Omental fat pad (tissue), 4 donors: Measurements from ENCODE around the gene IL32. TPM values are rescaled to one million over a fixed set of nuclear protein-coding genes. Genes with fewer than 3 reads are reported as not detected.

Source experiments
- ATAC-seq: fragments of 150-250 bp; one replicate; pipeline ENCODE4 v1.9.1; 2016; ENCODE audit warnings: mild to moderate bottlenecking, moderate library complexity; ENCODE audit not compliant: low FRiP score
- DNase-seq: peaks from one replicate; pipeline ENCODE4 v3.0.0-alpha.2; 2019; ENCODE audit warnings: low spot score
- CTCF ChIP-seq, 3 donors: fragments of 450-650 bp; IDR thresholded peaks; one replicate each; pipeline ENCODE4 v1.5.1; 2016 to 2017; ENCODE audit warnings: antibody characterized with exemption in 3 of 3, mild to moderate bottlenecking in 3 of 3, moderate library complexity in 2 of 3
- small RNA-seq: library from RNA; depleted of rRNA; stranded (forward); fragments of <200 nt; gene quantifications from one replicate; pipeline ENCODE3, GENCODE V24; 2016
- total RNA-seq, 4 donors: library from RNA; depleted of rRNA; stranded (reverse); fragments of >200 nt; gene quantifications; one replicate each; pipeline ENCODE4 v1.1.0, GENCODE V29; 2016

Gene IL32
- total RNA-seq, 4 donors from 2014 or later = 16.5 to 73.0 (median 25.6) TPM

DNA sequence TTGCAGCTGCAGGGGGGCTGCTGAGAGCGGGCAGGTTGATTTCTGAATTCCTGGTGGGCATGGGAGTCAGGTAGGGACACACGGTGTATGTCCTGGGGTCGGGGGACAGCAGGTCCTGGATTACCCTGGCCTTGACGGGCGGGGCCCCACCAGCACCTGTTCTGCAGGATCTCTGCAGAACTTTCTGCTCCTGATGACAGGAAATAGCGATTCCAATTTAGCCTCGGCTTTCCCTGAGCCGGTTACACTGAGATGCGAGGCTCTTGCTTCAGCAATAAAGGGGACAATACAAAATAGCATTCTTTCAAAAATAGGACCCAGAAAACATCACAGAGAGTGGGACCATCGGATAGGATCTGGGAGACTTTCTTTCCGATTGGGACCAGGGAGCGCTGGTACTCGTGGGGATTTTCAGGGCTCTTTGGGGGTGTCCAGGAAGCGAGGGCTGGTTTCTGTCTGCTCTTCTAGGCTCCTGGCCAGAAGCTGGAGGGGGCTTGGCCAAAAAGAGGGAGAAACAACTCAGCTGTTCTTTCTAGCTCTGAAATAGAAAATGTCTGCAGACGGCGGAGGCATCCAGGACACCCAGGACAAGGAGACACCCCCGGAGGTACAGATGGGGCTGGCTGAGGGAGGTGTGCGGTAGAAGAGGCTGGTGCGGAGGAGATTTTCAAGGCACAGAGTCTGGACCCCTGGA, 47.6 kb downstream of the IL32 start:
- TF ChIP-seq CTCF (IDR thresholded peaks at IDR 0.05) = no peak
- no peak for ATAC-seq
- DNase-seq = no peak

GRCh38 chr16:3113765-3114479, 48.5 kb downstream of the IL32 start:
- no peak for TF ChIP-seq CTCF (IDR thresholded peaks at IDR 0.05)
- ATAC-seq (no peak), DNase-seq (no peak)

DNA sequence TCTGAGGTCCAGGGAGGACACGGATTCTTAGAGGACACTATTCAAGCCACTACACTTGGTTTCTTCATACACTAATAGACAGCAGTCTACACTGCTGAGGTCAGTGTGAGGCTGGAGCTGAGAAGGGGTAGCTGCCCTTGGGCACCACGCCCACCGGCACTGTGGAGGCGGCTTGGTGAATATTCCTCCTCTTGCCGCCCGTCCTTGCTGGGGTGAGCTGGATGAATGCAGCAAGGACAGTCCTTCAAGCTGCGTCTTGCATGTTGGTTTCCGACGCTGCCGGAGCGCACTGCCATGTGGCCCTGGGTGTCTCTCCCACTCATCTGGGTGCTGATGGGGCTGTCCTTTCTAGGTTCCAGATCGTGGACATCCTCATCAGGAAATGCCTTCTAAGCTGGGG, 49.6 kb downstream of the IL32 start:
- no peak for TF ChIP-seq CTCF (IDR thresholded peaks at IDR 0.05)
- DNase-seq (no peak), ATAC-seq (no peak)

DNA sequence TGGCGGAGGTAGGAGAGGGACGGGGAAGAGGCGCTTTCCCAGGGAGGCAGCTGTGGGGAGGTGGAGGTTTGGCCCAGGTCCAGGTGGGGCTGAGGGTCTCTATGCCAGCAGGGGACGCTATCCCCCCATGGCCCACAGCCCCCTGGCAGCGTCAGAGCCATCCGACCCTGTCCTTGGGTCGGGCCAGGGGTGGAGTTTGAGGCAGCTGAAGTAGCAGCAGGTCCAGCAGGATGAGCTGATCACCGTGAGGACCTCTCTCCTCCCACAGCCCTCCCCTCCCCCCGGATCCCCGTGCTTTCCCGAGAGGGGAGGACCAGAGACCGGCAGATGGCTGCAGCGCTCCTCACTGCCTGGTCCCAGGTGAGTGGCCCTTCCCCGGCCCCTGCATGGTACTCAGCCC, 50.1 kb downstream of the IL32 start:
- DNase-seq = no peak
- TF ChIP-seq CTCF (IDR thresholded peaks at IDR 0.05) = no peak

GRCh38 chr16:3118204-3118790, 52.9 kb downstream of the IL32 start:
- TF ChIP-seq CTCF (IDR thresholded peaks at IDR 0.05) = no peak
- ATAC-seq (no peak), DNase-seq (no peak)

More for the DNA sequence above, 50.1 kb downstream of the IL32 start:
- no peak for ATAC-seq

DNA sequence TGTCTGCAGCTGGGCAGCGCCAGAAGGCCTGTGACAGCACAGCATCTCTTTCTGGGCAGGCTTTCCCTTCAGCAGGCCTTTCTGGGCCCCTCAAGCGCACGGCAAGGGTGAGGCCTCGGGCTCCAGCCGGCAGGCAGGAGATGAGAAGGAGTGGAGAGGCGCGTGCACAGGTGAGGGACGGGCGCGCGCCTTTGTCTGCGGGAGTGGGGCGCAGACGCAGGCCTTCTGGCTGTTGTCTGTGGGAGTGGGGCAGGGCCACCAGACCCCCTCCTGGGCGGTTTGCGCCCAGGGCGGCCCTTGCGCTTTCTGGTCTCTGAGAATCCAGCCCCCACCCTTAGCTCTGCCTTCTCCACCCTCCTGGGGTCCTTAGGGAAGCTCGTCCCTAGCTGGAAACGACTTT, 53.4 kb downstream of the IL32 start:
- no peak for DNase-seq
- ATAC-seq = no peak
- no peak for TF ChIP-seq CTCF (IDR thresholded peaks at IDR 0.05)

Small RNA genes lying within 50 kb of the gene (small RNA-seq; reads per million reads assigned to genes)
- gene RNU1-22P = not detected

Other genes with a start within 250 kb of the IL32 start
- gene PRSS21, start 248.4 kb upstream of the IL32 start, total RNA-seq = 1 to 10 TPM in 1 of 4 donors, under 1 TPM in 1, not detected in 2; 0.65 to 1.0 TPM
- 1 to 10 TPM in 1 of 4 donors, not detected in 3; 1.0 TPM for gene ZG16B, start 235.3 kb upstream of the IL32 start, total RNA-seq
- not detected for gene PRSS22, start 207.5 kb upstream of the IL32 start, total RNA-seq
- gene FLYWCH2, start 182.4 kb upstream of the IL32 start, total RNA-seq = 10 to 100 TPM; 22.1 to 78.7 (median 37.3) TPM
- 10 to 100 TPM; 14.8 to 45.6 (median 26.6) TPM for gene FLYWCH1, start 153.7 kb upstream of the IL32 start, total RNA-seq
- not detected for gene KREMEN2, start 101.4 kb upstream of the IL32 start, total RNA-seq
- 1 to 10 TPM; 1.9 to 6.8 (median 3.5) TPM for gene PAQR4, start 96.3 kb upstream of the IL32 start, total RNA-seq
- gene PKMYT1, start 85.2 kb upstream of the IL32 start, total RNA-seq = 1 to 10 TPM in 1 of 4 donors, under 1 TPM in 2, not detected in 1; 0.25 to 1.7 (median 0.79) TPM
- gene CLDN9, start 52.7 kb upstream of the IL32 start, total RNA-seq = under 1 TPM in 2 of 4 donors, not detected in 2; 0.24 to 0.63 TPM
- gene CLDN6, start 47.5 kb upstream of the IL32 start, total RNA-seq = not detected
- 100 to 1,000 TPM in 2 of 4 donors, 10 to 100 TPM in 1, 1 to 10 TPM in 1; 9.0 to 465 (median 94.3) TPM for gene TNFRSF12A, start 45.3 kb upstream of the IL32 start, total RNA-seq
- 10 to 100 TPM in 3 of 4 donors, 1 to 10 TPM in 1; 8.5 to 20.6 (median 13.1) TPM for gene HCFC1R1, start 41.7 kb upstream of the IL32 start, total RNA-seq
- gene THOC6, start 41.6 kb upstream of the IL32 start, total RNA-seq = 10 to 100 TPM; 15.7 to 33.9 (median 26.7) TPM
- gene BICDL2, start 28.7 kb upstream of the IL32 start, total RNA-seq = under 1 TPM in 1 of 4 donors, not detected in 3; 0.47 TPM
- 10 to 100 TPM in 1 of 4 donors, 1 to 10 TPM in 3; 1.2 to 38.8 (median 2.2) TPM for gene MMP25, start 19.1 kb upstream of the IL32 start, total RNA-seq
- gene ZSCAN10, start 33.7 kb downstream of the IL32 start, total RNA-seq = under 1 TPM in 1 of 4 donors, not detected in 3; 0.28 TPM
- gene ZNF205, start 46.9 kb downstream of the IL32 start, total RNA-seq = 10 to 100 TPM in 2 of 4 donors, 1 to 10 TPM in 2; 7.1 to 16.1 (median 9.7) TPM
- gene ZNF213, start 69.4 kb downstream of the IL32 start, total RNA-seq = 1 to 10 TPM; 1.8 to 4.1 (median 3.6) TPM
- gene OR1F1, start 122.6 kb downstream of the IL32 start, total RNA-seq = not detected
- 10 to 100 TPM in 2 of 4 donors, 1 to 10 TPM in 2; 4.3 to 12.6 (median 8.7) TPM for gene ZNF200, start 169.5 kb downstream of the IL32 start, total RNA-seq
- 10 to 100 TPM in 1 of 4 donors, 1 to 10 TPM in 3; 2.7 to 25.4 (median 4.2) TPM for gene MEFV, start 191.0 kb downstream of the IL32 start, total RNA-seq
- gene ZNF263, start 217.9 kb downstream of the IL32 start, total RNA-seq = 10 to 100 TPM; 23.3 to 66.7 (median 36.2) TPM
- 1 to 10 TPM; 3.3 to 8.8 (median 5.3) TPM for gene TIGD7, start 239.8 kb downstream of the IL32 start, total RNA-seq
- gene ZNF75A, start 239.9 kb downstream of the IL32 start, total RNA-seq = 10 to 100 TPM; 13.2 to 30.1 (median 20.4) TPM